HG03139 (cell line): Measurements from ENCODE around the gene ARHGAP8.

Experiments
- ATAC-seq: cut with Tn5 transposase; IDR thresholded peaks from one replicate; pipeline ENCODE4 v1.9.1; 2021; ENCODE audit not compliant: unreplicated experiment

ARHGAP8 gene

GRCh38 chr22:44823806-44824205 is 71.4 kb downstream of the ARHGAP8 start:
- ATAC-seq: no peak

GRCh38 chr22:44824271-44824670 is 71.9 kb downstream of the ARHGAP8 start:
- ATAC-seq: no peak

DNA sequence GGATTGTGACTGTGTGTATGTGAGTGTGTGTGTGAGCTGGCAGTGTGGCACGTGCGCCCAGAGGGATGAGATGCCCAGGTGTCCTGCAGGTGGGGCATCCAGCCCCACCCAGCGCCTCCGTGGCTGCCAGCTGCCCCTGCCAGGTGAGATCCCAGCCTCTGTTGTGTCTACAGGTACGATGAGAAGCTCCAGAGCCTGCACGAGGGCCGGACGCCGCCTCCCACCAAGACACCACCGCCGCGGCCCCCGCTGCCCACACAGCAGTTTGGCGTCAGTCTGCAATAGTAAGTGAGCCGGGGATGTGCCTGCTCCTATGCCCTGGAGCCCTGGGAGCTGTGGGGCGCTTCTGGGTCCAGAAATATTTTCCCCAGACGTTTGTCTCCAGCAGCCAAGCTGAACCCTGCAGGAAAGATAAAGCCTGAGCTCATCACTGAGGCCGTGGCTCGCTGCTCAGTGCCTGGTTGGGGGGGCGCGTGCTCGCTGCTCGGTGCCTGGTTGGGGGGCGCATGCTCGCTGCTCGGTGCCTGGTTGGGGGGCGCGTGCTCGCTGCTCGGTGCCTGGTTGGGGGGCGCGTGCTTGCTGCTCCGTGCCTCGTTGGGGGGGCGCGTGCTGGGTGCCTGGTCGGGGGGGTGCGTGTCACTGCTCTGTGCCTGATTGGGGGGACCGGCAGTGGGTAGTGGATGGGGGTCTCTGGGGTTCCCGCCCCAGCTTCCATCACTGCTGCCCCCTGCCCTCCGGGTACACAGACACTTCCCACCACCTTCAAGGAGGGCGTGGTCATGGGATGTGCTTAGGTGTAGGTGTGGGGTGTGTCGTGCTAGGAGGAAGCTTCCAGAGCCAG is 73.2 kb downstream of the ARHGAP8 start:
- ATAC-seq: no peak

GRCh38 chr22:44827666-44828190 is 75.4 kb downstream of the ARHGAP8 start:
- no peak for ATAC-seq

- no peak for ATAC-seq
Observed at GRCh38 chr22:44828193-44828592, 75.8 kb downstream of the ARHGAP8 start.

DNA sequence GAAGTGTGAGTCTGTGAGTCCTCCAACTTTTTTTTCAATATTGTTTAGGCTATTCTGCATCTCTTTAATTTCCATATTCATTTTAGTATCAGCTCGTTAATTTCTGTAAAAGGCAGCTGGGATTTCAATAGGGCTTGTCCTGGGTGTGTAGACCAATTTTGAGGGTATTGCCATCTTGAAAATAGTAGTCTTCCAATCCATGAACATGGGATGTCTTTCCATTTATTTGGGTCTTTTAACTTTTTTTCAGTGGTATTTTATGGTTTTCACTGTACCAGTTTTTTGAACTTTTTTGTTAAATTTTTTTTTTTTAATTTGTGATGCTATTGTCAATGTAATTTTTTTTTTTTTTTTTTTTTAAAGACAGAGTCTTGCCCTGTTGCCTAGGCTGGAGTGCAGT is 79.5 kb downstream of the ARHGAP8 start:
- ATAC-seq: no peak

DNA sequence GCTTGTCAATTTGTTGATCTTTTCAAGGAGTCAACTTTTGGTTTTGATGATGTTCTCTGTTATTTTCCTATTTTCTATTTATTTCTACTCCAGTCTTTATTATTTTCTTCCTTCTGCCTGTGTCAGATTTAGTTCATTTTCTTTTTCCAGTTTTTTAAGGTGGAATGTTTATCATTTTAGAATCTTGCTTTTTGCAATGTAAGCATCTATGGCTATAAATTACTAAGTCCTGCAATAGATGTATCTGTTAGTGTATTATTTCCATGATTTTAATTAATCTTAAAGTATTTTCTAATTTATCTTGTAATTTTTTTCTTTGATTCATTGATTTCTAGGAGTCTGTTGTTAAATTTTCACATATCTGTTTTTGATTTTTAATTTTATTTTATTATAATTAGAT is 81.7 kb downstream of the ARHGAP8 start:
- ATAC-seq: no peak

GRCh38 chr22:44837481-44837880 is 85.1 kb downstream of the ARHGAP8 start:
- no peak for ATAC-seq

GRCh38 chr22:44838316-44839016 is 86.1 kb downstream of the ARHGAP8 start:
- no peak for ATAC-seq

GRCh38 chr22:44839061-44839460 is 86.7 kb downstream of the ARHGAP8 start:
- no peak for ATAC-seq

GRCh38 chr22:44839721-44840120 is 87.3 kb downstream of the ARHGAP8 start:
- ATAC-seq: no peak

DNA sequence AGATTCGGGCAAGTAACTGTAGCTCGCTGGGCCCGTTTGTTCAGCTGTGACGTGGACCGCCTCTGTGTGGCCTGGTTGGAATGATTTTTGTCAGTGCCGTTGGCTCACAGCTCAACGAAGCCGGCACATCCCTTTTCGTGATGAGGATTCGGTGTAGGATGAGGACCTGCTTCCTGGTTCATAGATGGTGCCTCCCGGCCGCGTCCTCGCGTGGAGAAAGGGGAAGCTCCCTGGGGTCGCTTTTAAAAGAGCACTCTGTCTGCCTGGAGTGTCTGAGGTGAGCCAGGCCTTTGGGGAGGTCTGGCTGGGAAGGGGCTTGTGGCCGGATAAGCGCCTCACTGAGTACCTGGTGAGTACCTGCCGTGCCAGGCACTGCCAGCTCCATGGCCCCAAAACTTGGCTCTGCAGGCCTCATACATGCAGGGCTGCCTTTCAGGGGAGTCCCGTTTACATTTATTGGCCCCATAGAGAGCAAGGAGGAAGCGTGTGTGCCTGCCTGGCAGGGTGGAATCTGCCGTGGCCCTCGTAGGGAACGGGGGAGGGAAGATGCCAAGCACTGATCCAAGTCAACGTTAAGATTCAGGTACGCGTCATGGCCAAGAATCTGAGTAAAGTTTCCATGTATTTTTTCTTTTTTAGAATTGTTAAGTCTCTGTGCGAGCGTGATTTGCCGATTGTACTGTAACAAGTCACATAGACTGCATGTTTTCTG is 88.4 kb downstream of the ARHGAP8 start:
- no peak for ATAC-seq

DNA sequence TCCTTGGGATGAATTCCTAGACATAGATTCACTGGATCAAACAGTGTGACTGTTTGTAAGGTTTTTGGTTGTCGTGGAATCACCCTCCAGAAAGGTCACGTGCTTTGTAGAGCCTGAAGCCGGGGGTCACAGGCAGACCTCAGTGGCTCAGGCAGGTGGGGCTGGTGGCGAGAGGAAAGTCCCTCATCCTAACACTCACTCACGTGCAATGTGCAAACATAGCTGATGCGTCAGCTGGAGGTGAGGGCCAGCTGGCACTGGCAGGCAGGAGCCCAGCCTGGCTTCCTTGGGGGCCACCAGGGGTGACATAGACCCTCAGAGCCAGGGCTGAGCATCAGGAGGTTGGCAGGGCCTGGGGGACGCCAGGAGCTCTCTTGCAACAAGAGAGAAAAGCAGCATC is 90.0 kb downstream of the ARHGAP8 start:
- ATAC-seq: no peak

- ATAC-seq: no peak
Observed at GRCh38 chr22:44845191-44845590, 92.8 kb downstream of the ARHGAP8 start.

- no peak for ATAC-seq
Observed at GRCh38 chr22:44845796-44846720, 93.7 kb downstream of the ARHGAP8 start.

GRCh38 chr22:44846726-44847275 is 94.4 kb downstream of the ARHGAP8 start:
- no peak for ATAC-seq

DNA sequence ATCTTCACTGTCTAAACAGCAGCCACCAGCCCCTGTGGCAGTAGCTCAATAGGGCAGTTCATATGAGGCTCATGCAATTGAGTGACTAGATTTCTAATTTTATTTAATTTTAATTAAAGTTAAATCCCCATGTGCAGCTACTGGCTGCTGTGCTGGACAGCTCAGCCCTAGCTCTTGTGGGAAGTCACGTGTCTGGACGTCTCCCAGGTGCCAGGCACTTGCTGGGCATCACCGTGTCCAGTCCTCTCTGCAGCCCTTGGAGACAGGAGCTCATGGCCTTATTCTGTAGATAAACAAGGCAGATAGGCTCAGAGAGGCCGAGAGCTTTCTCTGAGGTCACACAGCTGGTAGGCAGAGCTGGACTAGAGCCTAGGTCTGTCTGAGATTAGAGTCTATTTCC is 95.0 kb downstream of the ARHGAP8 start:
- ATAC-seq: no peak

DNA sequence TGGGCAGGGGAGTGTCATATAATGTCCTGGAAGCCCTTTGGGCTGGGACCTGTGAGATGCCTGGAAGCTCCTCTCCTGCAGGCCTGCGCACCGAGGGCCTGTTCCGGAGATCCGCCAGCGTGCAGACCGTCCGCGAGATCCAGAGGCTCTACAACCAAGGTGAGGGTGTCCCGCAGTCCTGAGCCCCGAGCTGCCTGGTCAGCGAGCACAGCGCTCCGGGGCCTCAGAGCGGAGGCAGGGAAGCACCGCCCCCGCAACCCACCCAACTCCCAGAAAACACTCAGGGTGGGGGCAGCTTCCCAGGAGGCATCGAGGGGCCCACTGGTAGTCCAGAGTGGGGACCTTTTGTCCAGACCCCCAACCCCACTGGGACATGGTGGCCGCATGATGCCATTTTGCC is 95.5 kb downstream of the ARHGAP8 start:
- no peak for ATAC-seq

GRCh38 chr22:44848296-44848741 is 95.9 kb downstream of the ARHGAP8 start:
- ATAC-seq: no peak

GRCh38 chr22:44848791-44849420 is 96.5 kb downstream of the ARHGAP8 start:
- no peak for ATAC-seq
